HepG2 (cell line): Measurements from ENCODE around the gene CCDC88C. TPM values are rescaled to one million over a fixed set of nuclear protein-coding genes. Genes with fewer than 3 reads are reported as not detected.
A peak's percentile ranks its signal among the peaks of the same experiment; 100 is the strongest.

ENCODE experiments used
- ATAC-seq: fragments of 200-7000 bp; cut with Tn5 transposase; 3 replicates; pipeline ENCODE4 v1.9.1; 2020; ENCODE audit warnings: mild to moderate bottlenecking, moderate library complexity
- BruUV-seq: library from RNA; stranded (reverse); fragments of 400-500 nt; replicated peaks from 2 replicates; lab custom pipeline; 2021; lab: Mats Ljungman, UMichigan
- CTCF ChIA-PET: fragments of 300-600 bp; formaldehyde crosslinking; extraction: SDS; loops from one replicate; lab custom pipeline; 2021; ENCODE audit warnings: low total read pairs, inconsistent platforms, low intra/inter-chr PET ratio; lab: Yijun Ruan, JAX
- POLR2A ChIA-PET: fragments of 350-600 bp; sonication (Branson Sonifier 250); formaldehyde crosslinking; loops from one replicate; lab custom pipeline; 2020; ENCODE audit warnings: antibody characterized with exemption, inconsistent platforms; lab: Yijun Ruan, JAX
- DNase-seq: peaks from one replicate; pipeline ENCODE4 v3.0.0-alpha.2; 2015; ENCODE audit warnings: low spot score
- FAIRE-seq: peaks from 3 replicates; lab custom pipeline; 2011; peaks lifted over from hg19 to GRCh38; lab: Jason Lieb, UNC
- H2AFZ ChIP-seq: one replicate; pipeline ENCODE4 v1.6.1; 2011; ENCODE audit warnings: low read length, inconsistent platforms
- H3K27ac ChIP-seq: fragments of 300-600 bp; 3 replicates; pipeline ENCODE4 v1.8.0; 2011; ENCODE audit warnings: mixed run types, mild to moderate bottlenecking, mixed read lengths, low read length, inconsistent platforms; ENCODE audit not compliant: insufficient read depth; ENCODE audit errors: extremely low read length
- H3K27me3 ChIP-seq, 2 experiments: fragments of 200-600 bp in 1 of 2; 2 replicates in 1 of 2; 3 replicates in 1 of 2; pipeline versions ENCODE4 v1.6.0 to v1.8.0; 2011; ENCODE audit warnings: low read length in 2 of 2, mild to moderate bottlenecking in 2 of 2, moderate library complexity in 2 of 2, inconsistent platforms in 1 of 2; ENCODE audit not compliant: insufficient read depth in 2 of 2, control insufficient read depth in 1 of 2
- H3K36me3 ChIP-seq, 2 experiments: fragments of 200-600 bp in 1 of 2; replicated peaks in 1 of 2; 2 replicates in 1 of 2; 3 replicates in 1 of 2; pipeline versions ENCODE4 v1.5.1 to v1.8.0; 2011; ENCODE audit warnings: low read length in 2 of 2, inconsistent platforms in 1 of 2; ENCODE audit not compliant: insufficient read depth in 2 of 2, control insufficient read depth in 1 of 2
- H3K4me1 ChIP-seq: 2 replicates; pipeline ENCODE4 v1.5.1; 2012; ENCODE audit warnings: low read length, inconsistent platforms; ENCODE audit not compliant: insufficient read depth
- H3K4me2 ChIP-seq: 2 replicates; pipeline ENCODE4 v1.6.0; 2011; ENCODE audit warnings: low read depth, low read length, inconsistent platforms
- H3K4me3 ChIP-seq, 3 experiments: fragments of 200-600 bp in 1 of 3; sonication (generic), shearing (Covaris generic) in 1 of 3; replicated peaks in 1 of 3; 2 replicates each; pipeline ENCODE4 v1.5.1; 2011 to 2016; ENCODE audit warnings: low read length in 3 of 3, inconsistent platforms in 2 of 3, low read depth in 2 of 3, mild to moderate bottlenecking in 2 of 3, control low read depth in 1 of 3, mixed read lengths in 1 of 3; ENCODE audit not compliant: insufficient read depth in 1 of 3
- H3K79me2 ChIP-seq: one replicate; pipeline ENCODE4 v1.6.1; 2011; ENCODE audit warnings: low read length, inconsistent platforms; ENCODE audit not compliant: insufficient read depth
- H3K9ac ChIP-seq: 2 replicates; pipeline ENCODE4 v1.6.0; 2011; ENCODE audit warnings: mild to moderate bottlenecking, low read depth, low read length, inconsistent platforms; ENCODE audit not compliant: insufficient read depth
- H3K9me3 ChIP-seq: 2 replicates; pipeline ENCODE4 v1.5.1; 2012; ENCODE audit warnings: mild to moderate bottlenecking, low read length
- H4K20me1 ChIP-seq: 2 replicates; pipeline ENCODE4 v1.6.0; 2011; ENCODE audit warnings: inconsistent platforms, mild to moderate bottlenecking, low read length, moderate library complexity; ENCODE audit not compliant: insufficient read depth
- ASH2L ChIP-seq: fragments of 300-600, 200-600 bp; sonication (generic); IDR thresholded peaks from 2 replicates; pipeline ENCODE4 v1.7.0; 2017; ENCODE audit warnings: low read depth, mild to moderate bottlenecking, moderate library complexity, mixed read lengths, low read length; ENCODE audit not compliant: insufficient read length
- BRD4 ChIP-seq: sonication (generic); formaldehyde crosslinking; IDR thresholded peaks from 2 replicates; pipeline ENCODE4 v1.4.0; 2020; ENCODE audit warnings: missing genetic modification reagents
- CC2D1A ChIP-seq: sonication (generic); formaldehyde crosslinking; IDR thresholded peaks from 2 replicates; pipeline ENCODE4 v1.8.1; 2023; ENCODE audit warnings: mild to moderate bottlenecking, missing genetic modification reagents
- EHMT2 ChIP-seq: fragments of 200-600 bp; sonication (generic); IDR thresholded peaks from 2 replicates; pipeline ENCODE4 v1.7.0; 2017; ENCODE audit warnings: antibody characterized with exemption, low read depth, low read length, borderline replicate concordance
- FOXC1 ChIP-seq: sonication (generic); formaldehyde crosslinking; IDR thresholded peaks from 2 replicates; pipeline ENCODE4 v1.8.0; 2022; ENCODE audit warnings: mild to moderate bottlenecking, missing genetic modification reagents, borderline replicate concordance
- LCORL ChIP-seq, 2 experiments: fragments of 450-650 bp in 1 of 2; sonication (generic) in 1 of 2; formaldehyde crosslinking in 1 of 2; IDR thresholded peaks; 2 replicates each; pipeline versions ENCODE4 v1.5.0 to v1.6.1; 2017 to 2020; ENCODE audit warnings: antibody characterized with exemption in 1 of 2, missing genetic modification reagents in 1 of 2
- MAFF ChIP-seq: IDR thresholded peaks from 2 replicates; pipeline ENCODE4 v1.6.1; 2011; ENCODE audit warnings: low read depth, low read length, improper control_type of control experiment
- NFKB2 ChIP-seq: sonication (generic); formaldehyde crosslinking; IDR thresholded peaks from 2 replicates; pipeline ENCODE4 v1.4.0; 2020; ENCODE audit warnings: missing genetic modification reagents, borderline replicate concordance
- PRMT3 ChIP-seq: sonication (generic); formaldehyde crosslinking; IDR thresholded peaks from 2 replicates; pipeline ENCODE4 v1.8.1; 2022; ENCODE audit warnings: low read depth, mild to moderate bottlenecking, moderate library complexity, missing genetic modification reagents, borderline replicate concordance
- SALL2 ChIP-seq: sonication (generic); formaldehyde crosslinking; IDR thresholded peaks from 2 replicates; pipeline ENCODE4 v1.8.1; 2023; ENCODE audit warnings: mild to moderate bottlenecking, missing genetic modification reagents, inconsistent platforms
- U2AF2 ChIP-seq: fragments of 200-400 bp; formaldehyde crosslinking; IDR thresholded peaks from 2 replicates; pipeline ENCODE4 v1.6.1; 2017; ENCODE audit warnings: low read depth, mild to moderate bottlenecking, low read length
- YEATS2 ChIP-seq: sonication (generic); formaldehyde crosslinking; IDR thresholded peaks from 2 replicates; pipeline ENCODE4 v1.4.0; 2020; ENCODE audit warnings: missing genetic modification reagents, borderline replicate concordance
- ZNF282 ChIP-seq: fragments of 450-650 bp; IDR thresholded peaks from 2 replicates; pipeline ENCODE4 v1.6.1; 2018; ENCODE audit not compliant: partially characterized antibody
- ZNF343 ChIP-seq: sonication (generic); formaldehyde crosslinking; IDR thresholded peaks from 2 replicates; pipeline ENCODE4 v1.4.0; 2020; ENCODE audit warnings: mild to moderate bottlenecking, missing genetic modification reagents
- ZNF605 ChIP-seq: sonication (generic); formaldehyde crosslinking; IDR thresholded peaks from 2 replicates; pipeline ENCODE4 v1.8.0; 2022; ENCODE audit warnings: mild to moderate bottlenecking, missing genetic modification reagents
- ZNF616 ChIP-seq: sonication (generic); formaldehyde crosslinking; IDR thresholded peaks from 2 replicates; pipeline ENCODE4 v1.5.0; 2020; ENCODE audit warnings: low read depth, mild to moderate bottlenecking, missing genetic modification reagents
- ZSCAN20 ChIP-seq: sonication (generic); formaldehyde crosslinking; IDR thresholded peaks from 2 replicates; pipeline ENCODE4 v1.4.0; 2020; ENCODE audit warnings: missing genetic modification reagents, mild to moderate bottlenecking, borderline replicate concordance
- WGBS: methylation state at CpG from one replicate; pipeline ENCODE4 v1.1.6; 2017; ENCODE audit warnings: low lambda C conversion rate; 5-methylcytosine and 5-hydroxymethylcytosine counted together
- in situ Hi-C: cut with HindIII; loops from 2 replicates; pipeline ENCODE4 v1.10.0; 2017; ENCODE audit warnings: low pct_unique_long_range_greater_than_20kb; ENCODE audit not compliant: extremely low pct_ligation_motif_present
- intact Hi-C: fragments of 100-400 bp; cut with micrococcal nuclease; formaldehyde crosslinking; loops from one replicate; pipeline ENCODE4 v1.10.0; 2022; ENCODE audit not compliant: unreplicated experiment
- polyA plus RNA-seq, 8 experiments: library from polyadenylated mRNA; depleted of rRNA in 3 of 8; stranded (reverse) in 7 of 8; unstranded in 1 of 8; fragments of >200 nt; fragmentation: Illumina TruSeq in 4 of 8; extraction: Trizol in 4 of 8; gene quantifications; 2 replicates each; pipeline versions ENCODE4 v1.2.1 to v1.2.3, GENCODE V29; 2011 to 2016; ENCODE audit warnings: low read depth in 4 of 8, missing spikeins in 1 of 8, mixed read lengths in 1 of 8; ENCODE audit not compliant: insufficient read depth in 1 of 8
- total RNA-seq, 5 experiments: library from RNA; depleted of rRNA; stranded (reverse); fragments of >200 nt; fragmentation: Illumina TruSeq; extraction: Trizol; gene quantifications; 2 replicates each; pipeline ENCODE4 v1.2.3, GENCODE V29; 2016; ENCODE audit warnings: low read depth in 1 of 5
- TF ChIP-seq, protein P1 (sequence below): sonication (generic); formaldehyde crosslinking; IDR thresholded peaks from 2 replicates; pipeline ENCODE4 v1.4.0; 2020; ENCODE audit warnings: missing genetic modification reagents

CCDC88C gene
- total and polyA plus RNA-seq, 2 of the 13 experiments (the other 11 are each of a cell fraction or from before 2014, with no cell fraction given): 3.6 to 11.7 TPM

DNA sequence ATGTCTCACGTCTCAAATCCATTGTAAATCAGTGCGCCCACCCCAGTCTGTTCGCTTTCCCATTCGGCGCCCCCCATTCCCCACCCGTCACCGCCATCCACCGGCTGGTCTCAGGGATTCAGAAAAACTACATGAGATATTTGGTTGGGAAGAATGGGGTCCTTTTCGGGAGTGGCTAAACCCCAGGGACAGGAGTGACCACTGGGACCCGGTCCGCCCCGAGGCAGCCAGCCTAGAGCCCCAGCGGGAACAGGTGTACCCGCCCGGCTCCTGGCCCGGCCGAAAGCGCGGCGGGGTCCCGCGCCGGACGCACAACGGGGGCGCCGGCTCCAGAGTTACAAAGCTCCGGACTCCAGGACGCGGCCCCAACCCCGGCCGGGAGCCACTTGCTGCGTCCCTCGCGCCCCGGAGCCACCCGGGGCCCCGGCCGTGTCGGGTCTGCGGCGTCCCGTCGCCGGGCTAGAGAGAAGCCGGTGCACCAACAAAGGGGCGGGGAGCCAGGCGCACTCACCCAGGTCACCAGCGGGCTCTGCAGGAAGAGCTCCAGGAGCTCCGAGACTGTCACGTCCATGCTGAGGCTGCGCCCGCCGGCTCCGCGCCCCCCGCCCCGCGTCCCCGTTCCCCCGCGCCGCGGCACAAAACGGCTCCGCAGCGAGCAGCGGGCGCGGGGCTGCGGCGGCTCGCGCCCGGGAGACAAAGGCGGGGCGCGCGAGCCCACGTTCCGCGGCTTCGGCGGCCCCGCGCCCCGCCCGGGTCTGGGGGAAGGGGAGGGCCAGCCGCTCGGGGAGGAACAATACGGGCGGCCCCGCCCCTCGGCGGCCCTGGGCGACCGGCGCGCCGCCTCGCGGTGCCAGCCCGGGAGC, at the start of gene CCDC88C (continued):
- TF ChIP-seq PRMT3 (CRISPR knock-in tag): no peak
- 0 out of 2 replicates have a peak, but pooled peaks have one; percentile 32 for TF ChIP-seq NFKB2
- TF ChIP-seq ZSCAN20 (CRISPR knock-in tag): 0 out of 2 replicates have a peak, but pooled peaks have one; percentile 49

DNA sequence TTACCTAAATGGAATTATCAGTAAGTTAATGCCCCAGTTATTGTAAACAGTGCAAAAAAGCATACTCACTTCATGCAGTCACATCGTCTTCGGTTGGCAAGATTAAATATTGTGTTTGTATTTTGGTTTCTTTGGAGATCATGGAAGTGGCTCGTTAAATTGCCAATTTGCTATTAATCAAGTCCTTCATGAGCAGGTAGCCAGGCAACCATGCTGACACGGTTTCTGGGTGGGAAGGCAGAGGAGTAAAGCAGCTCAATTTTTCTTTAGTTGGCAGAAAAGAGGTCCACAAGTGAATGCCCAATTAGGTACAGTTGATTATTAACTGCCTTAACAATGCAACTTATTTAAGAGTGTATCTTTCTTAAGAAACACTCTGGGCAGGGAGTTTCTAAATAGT, 48.6 kb upstream of the CCDC88C start:
- TF ChIP-seq ZNF616: no peak
- TF ChIP-seq, protein P1, sequence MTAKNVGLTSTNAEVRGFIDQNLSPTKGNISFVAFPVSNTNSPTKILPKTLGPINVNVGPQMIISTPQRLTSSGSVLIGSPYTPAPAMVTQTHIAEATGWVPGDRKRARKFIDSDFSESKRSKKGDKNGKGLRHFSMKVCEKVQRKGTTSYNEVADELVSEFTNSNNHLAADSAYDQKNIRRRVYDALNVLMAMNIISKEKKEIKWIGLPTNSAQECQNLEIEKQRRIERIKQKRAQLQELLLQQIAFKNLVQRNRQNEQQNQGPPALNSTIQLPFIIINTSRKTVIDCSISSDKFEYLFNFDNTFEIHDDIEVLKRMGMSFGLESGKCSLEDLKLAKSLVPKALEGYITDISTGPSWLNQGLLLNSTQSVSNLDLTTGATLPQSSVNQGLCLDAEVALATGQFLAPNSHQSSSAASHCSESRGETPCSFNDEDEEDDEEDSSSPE (CRISPR knock-in tag): no peak
- no peak for TF ChIP-seq ZNF605 (CRISPR knock-in tag)
- no peak for TF ChIP-seq ASH2L
- TF ChIP-seq U2AF2: no peak
- TF ChIP-seq BRD4 (CRISPR knock-in tag): no peak
- no peak for TF ChIP-seq ZNF282
- no peak for TF ChIP-seq FOXC1 (CRISPR knock-in tag)
- TF ChIP-seq CC2D1A: no peak
- TF ChIP-seq LCORL (IDR thresholded peaks at IDR 0.05): no peak
- TF ChIP-seq LCORL (CRISPR knock-in tag; IDR thresholded peaks at IDR 0.05): no peak
- no peak for TF ChIP-seq SALL2 (CRISPR knock-in tag)
- no peak for TF ChIP-seq ZNF343 (CRISPR knock-in tag)
- no peak for TF ChIP-seq EHMT2
- TF ChIP-seq YEATS2 (CRISPR knock-in tag): no peak
- no peak for TF ChIP-seq MAFF
- H3K27me3 ChIP-seq: no peaks in the 10 kb centered on the region
- FAIRE-seq (no peak), ATAC-seq (no peak), DNase-seq (no peak)
- no peak overlapping the region for H3K4me3 ChIP-seq
- CTCF ChIA-PET: no interaction called here
- H3K36me3 ChIP-seq: peaks cover 19 to 72% of the 10 kb centered on the region in 2 experiments
- H4K20me1 ChIP-seq: no peaks in the 10 kb centered on the region
- intact Hi-C loops (no loop called here), in situ Hi-C loops (no loop called here)
- no TSS peak for BruUV-seq
- H3K4me2 ChIP-seq: no peak overlapping the region
- H2AFZ ChIP-seq: no peak overlapping the region
- H3K4me1 ChIP-seq: no peaks in the 10 kb centered on the region
- POLR2A ChIA-PET: no interaction called here
- H3K79me2 ChIP-seq: no peaks in the 10 kb centered on the region
- no peak overlapping the region for H3K27ac ChIP-seq
- no peak overlapping the region for H3K9ac ChIP-seq
- WGBS: 94% methylated on average over 4 of the region's 4 CpGs
- H3K9me3 ChIP-seq: no peaks in the 10 kb centered on the region
